Epithelial cell of proximal tubule (primary cell): ENCODE measurements around the gene LRRC8D. TPM values are rescaled to one million over a fixed set of nuclear protein-coding genes. Genes with fewer than 3 reads are reported as not detected.

Experiments used
- DNase-seq: peaks from one replicate; pipeline ENCODE4 v3.0.0-alpha.2; 2011; ENCODE audit warnings: low read depth
- H3K4me3 ChIP-seq: 2 replicates; pipeline ENCODE4 v1.5.1; 2011; ENCODE audit warnings: low read depth, mild to moderate bottlenecking, low read length
- CTCF ChIP-seq: conservative IDR thresholded peaks from 2 replicates; pipeline ENCODE4 v1.5.1; 2012; ENCODE audit warnings: low read depth, mild to moderate bottlenecking, low read length
- total RNA-seq: library from RNA; depleted of rRNA; stranded (reverse); fragments of >200 nt; gene quantifications from 2 replicates; pipeline ENCODE4 v1.2.3, GENCODE V29; 2015

Gene LRRC8D
- total RNA-seq, 1 donor from 2014 or later, result 33.8 TPM

DNA sequence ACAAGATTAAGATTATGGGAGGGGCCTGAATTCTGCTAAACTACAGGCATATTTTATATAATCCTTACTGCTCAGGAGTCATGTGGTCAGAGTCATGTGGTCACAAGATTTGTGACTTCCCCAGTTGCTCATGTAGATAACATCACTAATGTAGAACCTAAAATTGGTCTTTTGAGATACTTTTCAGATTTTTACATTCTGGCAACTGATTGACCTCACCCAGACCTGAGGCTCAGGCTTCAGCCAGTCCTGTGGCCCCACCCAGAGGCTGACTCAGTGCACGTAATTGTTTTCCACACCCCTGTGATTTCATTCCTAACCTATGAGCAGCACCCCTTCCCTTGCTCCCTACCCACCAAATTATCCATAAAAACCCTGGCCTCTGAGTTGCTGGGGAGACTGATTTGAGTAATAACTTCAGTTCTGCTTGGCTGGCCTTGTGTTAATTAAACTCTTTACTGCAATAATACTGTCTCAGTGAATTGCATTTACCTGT, 132.3 kb downstream of the LRRC8D start:
- DNase-seq, result peak; percentile 94
- H3K4me3 ChIP-seq, result no peak overlapping the region
- TF ChIP-seq CTCF, result peak; percentile 38

GRCh38 chr1:89953929-89954328, 133.1 kb downstream of the LRRC8D start:
- no peak for TF ChIP-seq CTCF
- H3K4me3 ChIP-seq, result no peak overlapping the region
- no peak for DNase-seq

DNA sequence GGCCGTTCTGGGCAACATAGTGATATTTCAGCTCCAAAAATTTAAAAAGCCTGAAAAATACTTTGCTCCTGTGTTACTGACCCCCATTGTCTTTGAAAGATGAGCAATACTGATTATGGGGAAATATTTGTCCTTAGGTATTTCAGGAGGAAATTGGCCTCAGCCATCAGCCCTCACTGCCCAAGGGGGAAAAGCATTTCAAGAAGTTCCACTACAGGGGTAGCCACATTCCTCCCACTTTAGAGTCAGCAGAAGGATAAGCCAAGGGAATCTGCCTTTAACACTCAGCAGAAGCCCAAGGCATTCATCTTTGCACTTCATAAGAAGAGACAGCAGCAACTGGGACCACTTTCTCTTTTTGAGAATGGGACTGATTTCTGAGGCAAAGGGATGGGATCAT, 133.6 kb downstream of the LRRC8D start:
- TF ChIP-seq CTCF, result no peak
- no peak overlapping the region for H3K4me3 ChIP-seq
- DNase-seq, result no peak

DNA sequence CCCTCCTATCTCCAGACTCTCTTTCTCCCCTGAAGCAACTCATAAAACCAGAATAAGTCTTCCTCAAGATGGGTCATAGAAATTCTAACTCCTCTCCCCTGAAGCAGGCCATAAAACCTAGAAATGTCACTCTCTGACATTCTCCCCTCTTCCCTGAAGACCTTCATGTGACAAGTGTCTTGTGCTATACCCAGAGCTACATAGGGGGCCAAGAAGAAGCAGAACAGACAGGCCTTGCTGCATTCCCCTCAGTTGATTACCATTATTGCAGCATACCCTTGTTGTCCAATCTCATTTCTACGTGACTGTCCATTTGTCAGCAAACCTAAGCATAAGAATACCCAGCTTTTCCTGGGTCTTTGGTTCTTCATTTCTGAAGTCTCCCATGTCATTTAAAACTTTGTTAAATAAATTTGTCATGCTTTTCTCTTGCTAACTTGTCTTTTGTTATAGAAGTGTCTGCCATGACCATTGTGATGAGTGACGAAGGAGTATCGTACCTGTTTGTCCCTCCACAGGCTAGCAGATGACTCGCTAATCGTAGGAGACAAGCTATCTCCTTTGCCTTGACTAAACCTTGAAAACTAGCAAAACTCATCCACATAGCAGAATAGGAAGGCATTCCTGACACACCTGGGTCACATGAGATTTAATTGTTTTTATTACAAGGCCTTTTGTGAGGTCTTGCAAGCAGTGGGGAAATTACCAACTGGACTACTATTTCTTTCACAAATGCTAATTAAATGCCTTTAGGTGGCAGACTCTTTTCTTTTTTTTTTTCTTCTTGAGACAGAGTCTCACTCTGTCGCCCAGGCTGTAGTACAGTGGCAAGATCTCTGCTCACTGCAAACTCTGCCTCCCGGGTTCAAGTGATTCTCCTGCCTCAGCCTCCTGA, 134.7 kb downstream of the LRRC8D start:
- DNase-seq, result no peak
- H3K4me3 ChIP-seq, result no peak overlapping the region
- no peak for TF ChIP-seq CTCF

- H3K4me3 ChIP-seq, result no peak overlapping the region
- TF ChIP-seq CTCF, result no peak
- DNase-seq, result no peak
These were observed 136.3 kb downstream of the LRRC8D start for GRCh38 chr1:89957107-89957506.

GRCh38 chr1:89958851-89959654, 138.2 kb downstream of the LRRC8D start:
- no peak for DNase-seq
- H3K4me3 ChIP-seq, result no peak overlapping the region
- no peak for TF ChIP-seq CTCF
